PC-3 (cell line): ENCODE measurements around the gene KLF12. TPM values are rescaled to one million over a fixed set of nuclear protein-coding genes. Genes with fewer than 3 reads are reported as not detected.

Experiments
- ATAC-seq: fragments of 200-7000 bp; cut with Tn5 transposase; 2 replicates; pipeline ENCODE4 v1.9.1; 2020; ENCODE audit warnings: mild to moderate bottlenecking, moderate library complexity
- Bru-seq: library from RNA; stranded (reverse); fragments of 400-500 nt; gene quantifications from one replicate; lab custom pipeline; 2021; lab: Mats Ljungman, UMichigan
- BruChase-seq, 2 experiments: library from RNA; stranded (reverse); fragments of 400-500 nt; gene quantifications; one replicate each; lab custom pipeline; 2021; lab: Mats Ljungman, UMichigan
- BruUV-seq: library from RNA; stranded (reverse); fragments of 400-500 nt; replicated peaks from 2 replicates; lab custom pipeline; 2021; lab: Mats Ljungman, UMichigan
- CTCF ChIA-PET: fragments of 300-600 bp; sonication (Branson Sonifier 250); formaldehyde crosslinking; loops from one replicate; lab custom pipeline; 2022; ENCODE audit warnings: antibody characterized with exemption; lab: Charles Lee
- POLR2A ChIA-PET: fragments of 300-600 bp; sonication (Branson Sonifier 250); formaldehyde crosslinking; loops from one replicate; lab custom pipeline; 2022; ENCODE audit warnings: antibody characterized with exemption; ENCODE audit not compliant: unreplicated experiment; lab: Charles Lee
- DNase-seq: peaks from one replicate; pipeline ENCODE4 v3.0.0-alpha.2; 2015
- H2AFZ ChIP-seq: fragments of 300-600 bp; sonication (generic); 2 replicates; pipeline ENCODE4 v1.6.0; 2016; ENCODE audit warnings: antibody characterized with exemption, low read length
- H3F3A ChIP-seq: fragments of 300-600 bp; sonication (generic); one replicate; pipeline ENCODE4 v1.6.0; 2017; ENCODE audit warnings: antibody characterized with exemption, low read length, control low read depth, mild to moderate bottlenecking; ENCODE audit not compliant: unreplicated experiment
- H3K27ac ChIP-seq: fragments of 300-600 bp; sonication (generic); 2 replicates; pipeline ENCODE4 v1.5.1; 2016; ENCODE audit warnings: mild to moderate bottlenecking, low read length
- H3K27me3 ChIP-seq: fragments of 300-600 bp; sonication (generic); 2 replicates; pipeline ENCODE4 v1.6.1; 2016; ENCODE audit warnings: low read length, mixed read lengths
- H3K36me3 ChIP-seq: fragments of 300-600 bp; sonication (generic); 2 replicates; pipeline ENCODE4 v1.6.1; 2016; ENCODE audit warnings: low read depth, mixed run types, low read length, mixed read lengths
- H3K4me1 ChIP-seq: fragments of 300-600 bp; sonication (generic); 2 replicates; pipeline ENCODE4 v1.5.1; 2016; ENCODE audit warnings: low read length; ENCODE audit not compliant: insufficient read depth
- H3K4me2 ChIP-seq: fragments of 300-600 bp; sonication (generic); 2 replicates; pipeline ENCODE4 v1.6.0; 2016; ENCODE audit warnings: low read length
- H3K4me3 ChIP-seq: fragments of 300-600 bp; sonication (generic); 2 replicates; pipeline ENCODE4 v1.5.1; 2016; ENCODE audit warnings: mild to moderate bottlenecking, low read length, mixed read lengths
- H3K79me2 ChIP-seq: fragments of 300-600 bp; sonication (generic); 2 replicates; pipeline ENCODE4 v1.6.1; 2017; ENCODE audit warnings: low read length, mixed read lengths
- H3K9ac ChIP-seq: fragments of 300-600 bp; sonication (generic); 2 replicates; pipeline ENCODE4 v1.6.0; 2016; ENCODE audit warnings: mild to moderate bottlenecking, low read length
- H3K9me2 ChIP-seq: fragments of 300-600 bp; sonication (generic); replicated peaks from 2 replicates; pipeline ENCODE4 v1.6.1; 2016; ENCODE audit warnings: mixed run types, low read length, mixed read lengths
- H3K9me3 ChIP-seq: fragments of 300-600 bp; sonication (generic); 2 replicates; pipeline ENCODE4 v1.6.1; 2016; ENCODE audit warnings: low read length, mixed read lengths
- H4K20me1 ChIP-seq: fragments of 300-600 bp; sonication (generic); 2 replicates; pipeline ENCODE4 v1.6.1; 2016; ENCODE audit warnings: low read length, mixed read lengths
- EZH2 ChIP-seq: fragments of 300-600 bp; sonication (generic); IDR thresholded peaks from one replicate; pipeline ENCODE4 v1.6.1; 2017; ENCODE audit warnings: antibody characterized with exemption, mild to moderate bottlenecking, low read length; ENCODE audit not compliant: unreplicated experiment
- EZH2phosphoT487 ChIP-seq: fragments of 300-600 bp; sonication (generic); IDR thresholded peaks from 2 replicates; pipeline ENCODE4 v1.6.1; 2018; ENCODE audit warnings: mild to moderate bottlenecking, antibody characterized with exemption, low read length, borderline replicate concordance
- intact Hi-C: fragments of 100-400 bp; cut with micrococcal nuclease; formaldehyde crosslinking; loops from 2 replicates; pipeline ENCODE4 v1.9.0; 2023
- long read RNA-seq: library from polyadenylated mRNA; unstranded; transcript quantifications from one replicate; pipeline ENCODE4 v2.0.0, GENCODE V29; 2021; ENCODE audit not compliant: unreplicated experiment
- total RNA-seq: library from RNA; depleted of rRNA; stranded (reverse); fragments of >200 nt; gene quantifications from 2 replicates; pipeline ENCODE4 v1.2.3, GENCODE V29; 2014; rRNA removed
- TF ChIP-seq, protein P1 (sequence below): fragments of 300-600 bp; sonication (generic); conservative IDR thresholded peaks from 2 replicates; pipeline ENCODE4 v1.5.1; 2017; ENCODE audit warnings: antibody characterized with exemption, low read depth, mild to moderate bottlenecking, low read length

The KLF12 gene
- 5.0 and 6.4 TPM in 2 replicates for total RNA-seq
- percentile 86 among the genes with signal in this experiment for Bru-seq, nascent RNA
- percentile 69 among the genes with signal in this experiment for BruChase-seq, experiment 1, labeled RNA remaining after a 6-hour chase
- percentile 80 among the genes with signal in this experiment for BruChase-seq, experiment 2, labeled RNA remaining after a 2-hour chase
- long read RNA-seq, partial matches to known transcripts = 6 of 25 reads
- long read RNA-seq, other reads (novel, unspliced or antisense) = 19 of 25 reads

DNA sequence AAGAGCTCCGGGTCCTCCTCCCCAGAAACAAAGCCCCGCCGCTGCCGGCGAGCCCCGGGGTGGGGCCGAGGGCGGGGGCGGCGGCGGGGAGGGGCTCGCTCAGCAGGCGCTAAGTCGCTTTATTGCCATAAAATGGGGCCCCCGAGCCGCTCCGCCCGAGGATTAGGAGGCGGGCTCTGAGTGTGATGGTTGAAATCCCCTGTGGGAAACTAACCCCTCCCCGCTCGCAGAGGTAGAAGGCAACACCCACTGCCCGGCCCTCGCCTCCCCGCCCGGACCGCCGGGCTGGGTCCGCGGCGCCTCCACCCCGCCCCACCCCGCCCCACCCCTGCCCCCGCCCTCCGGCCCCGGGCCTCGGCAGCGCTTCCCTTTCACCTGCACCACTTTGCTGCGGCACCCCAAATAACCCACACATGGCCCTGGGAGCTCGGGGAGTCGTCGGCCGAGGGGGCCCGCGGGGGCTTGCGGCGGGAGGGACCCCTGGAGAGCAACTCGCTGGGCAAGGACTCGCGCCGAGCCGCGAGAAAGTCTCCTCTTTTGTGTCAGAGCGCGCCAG, at the start of gene KLF12:
KLF12 (minus strand) TSS at position 184 of the 556 bp plus-strand sequence.
- ATAC-seq = peak; percentile 66
- Histone ChIP-seq H3K4me3 (peak within 1 kb of the TSS; percentile 98), H3K9me3 (no peaks in the 10 kb centered on the region), H3K27ac (peak within 1 kb of the TSS; percentile 65), H3K9ac (peak within 1 kb of the TSS; percentile 89), H2AFZ (peak within 1 kb of the TSS; percentile 98), H3K4me2 (peak within 1 kb of the TSS; percentile 100), H3K27me3 (no peaks in the 10 kb centered on the region), H4K20me1 (no peaks in the 10 kb centered on the region; the same call in 1 of the 2 replicates), H3K36me3 (no peaks in the 10 kb centered on the region), H3F3A (no peaks in the 10 kb centered on the region), H3K79me2 (peaks cover 46% of the 10 kb centered on the region), H3K9me2 (no peaks in the 10 kb centered on the region), H3K4me1 (peaks cover 37% of the 10 kb centered on the region)
- BruUV-seq = no TSS peak
- intact Hi-C loops = loop anchor here (2.0 to 10.0 kb wide), 3 partner anchors 185 to 1123 kb away; no protein-coding TSS in a partner anchor
- CTCF ChIA-PET = no interaction called here
- TF ChIP-seq EZH2phosphoT487 = no peak
- TF ChIP-seq EZH2 = no peak
- TF ChIP-seq, protein P1, sequence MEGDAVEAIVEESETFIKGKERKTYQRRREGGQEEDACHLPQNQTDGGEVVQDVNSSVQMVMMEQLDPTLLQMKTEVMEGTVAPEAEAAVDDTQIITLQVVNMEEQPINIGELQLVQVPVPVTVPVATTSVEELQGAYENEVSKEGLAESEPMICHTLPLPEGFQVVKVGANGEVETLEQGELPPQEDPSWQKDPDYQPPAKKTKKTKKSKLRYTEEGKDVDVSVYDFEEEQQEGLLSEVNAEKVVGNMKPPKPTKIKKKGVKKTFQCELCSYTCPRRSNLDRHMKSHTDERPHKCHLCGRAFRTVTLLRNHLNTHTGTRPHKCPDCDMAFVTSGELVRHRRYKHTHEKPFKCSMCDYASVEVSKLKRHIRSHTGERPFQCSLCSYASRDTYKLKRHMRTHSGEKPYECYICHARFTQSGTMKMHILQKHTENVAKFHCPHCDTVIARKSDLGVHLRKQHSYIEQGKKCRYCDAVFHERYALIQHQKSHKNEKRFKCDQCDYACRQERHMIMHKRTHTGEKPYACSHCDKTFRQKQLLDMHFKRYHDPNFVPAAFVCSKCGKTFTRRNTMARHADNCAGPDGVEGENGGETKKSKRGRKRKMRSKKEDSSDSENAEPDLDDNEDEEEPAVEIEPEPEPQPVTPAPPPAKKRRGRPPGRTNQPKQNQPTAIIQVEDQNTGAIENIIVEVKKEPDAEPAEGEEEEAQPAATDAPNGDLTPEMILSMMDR = no peak
- POLR2A ChIA-PET = interaction anchor here (0.7 kb wide), 1 partner anchor 323 kb away, joined by 4 read pairs; no protein-coding TSS in a partner anchor
- DNase-seq = peak; percentile 81

DNA sequence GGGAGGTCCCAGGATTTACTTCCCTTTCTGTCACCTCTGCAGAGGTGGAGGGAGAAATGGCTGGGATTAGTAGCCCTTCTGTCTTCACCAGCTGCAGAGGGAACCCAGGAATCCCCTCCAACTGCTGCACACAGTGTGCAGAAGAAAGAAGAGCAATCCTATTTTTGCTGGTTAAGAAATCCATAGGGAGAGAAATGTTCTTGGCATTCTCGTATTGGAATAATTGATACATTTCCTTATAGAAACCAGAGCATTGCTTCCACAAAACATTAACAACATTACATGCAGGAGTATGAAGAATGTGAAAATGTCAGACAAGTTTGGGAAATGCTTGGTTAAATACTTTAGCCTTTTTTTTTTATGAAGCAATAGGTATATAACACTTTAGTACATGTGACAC, 48.3 kb upstream of the KLF12 start:
- TF ChIP-seq, protein P1 = no peak
- no peak for TF ChIP-seq EZH2
- no peak for TF ChIP-seq EZH2phosphoT487
- no TSS peak for BruUV-seq
- no peak for ATAC-seq
- Histone ChIP-seq H3F3A (no peaks in the 10 kb centered on the region), H3K79me2 (no peaks in the 10 kb centered on the region), H3K9me3 (no peaks in the 10 kb centered on the region), H4K20me1 (no peaks in the 10 kb centered on the region), H3K9me2 (no peaks in the 10 kb centered on the region), H3K9ac (no peak overlapping the region), H3K4me2 (no peak overlapping the region), H3K27me3 (no peaks in the 10 kb centered on the region), H2AFZ (no peak overlapping the region), H3K36me3 (no peaks in the 10 kb centered on the region), H3K4me3 (no peak overlapping the region), H3K4me1 (no peaks in the 10 kb centered on the region), H3K27ac (no peak overlapping the region)
- CTCF ChIA-PET = no interaction called here
- no peak for DNase-seq
- POLR2A ChIA-PET = no interaction called here
- intact Hi-C loops = no loop called here

DNA sequence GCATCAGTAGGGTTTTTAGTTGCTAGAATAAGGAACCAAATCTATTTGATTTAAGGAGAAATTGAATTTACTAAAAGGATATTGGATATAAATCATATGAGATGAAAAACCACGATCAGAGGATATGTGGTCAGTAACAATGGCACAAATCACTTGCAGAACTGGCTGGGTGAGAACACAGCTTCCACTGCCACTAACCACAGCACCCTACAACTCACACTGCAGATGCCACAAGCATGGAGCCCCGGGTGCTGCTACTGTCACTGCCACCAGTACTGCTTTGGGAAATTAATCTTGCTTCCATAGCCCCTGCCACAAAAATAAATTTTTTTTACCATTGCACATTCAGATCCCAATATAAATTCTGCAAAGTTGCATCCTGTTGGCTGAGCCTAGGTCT, 40.6 kb upstream of the KLF12 start:
- Histone ChIP-seq H3K79me2 (no peaks in the 10 kb centered on the region), H2AFZ (no peak overlapping the region), H3K9me2 (no peaks in the 10 kb centered on the region), H3K4me1 (no peaks in the 10 kb centered on the region), H3K4me3 (no peak overlapping the region), H3K4me2 (no peak overlapping the region), H3K9ac (no peak overlapping the region), H3K27me3 (no peaks in the 10 kb centered on the region), H3K9me3 (no peaks in the 10 kb centered on the region), H3K36me3 (no peaks in the 10 kb centered on the region), H3K27ac (no peak overlapping the region), H3F3A (no peaks in the 10 kb centered on the region), H4K20me1 (no peaks in the 10 kb centered on the region)
- TF ChIP-seq EZH2 = no peak
- TF ChIP-seq EZH2phosphoT487 = no peak
- TF ChIP-seq, protein P1 = no peak
- CTCF ChIA-PET = no interaction called here
- DNase-seq (peak; percentile 1), ATAC-seq (no peak)
- no TSS peak for BruUV-seq
- intact Hi-C loops = no loop called here
- POLR2A ChIA-PET = no interaction called here
